A549 treated with DMSO at 1 μM for 4 hours (cell line): ENCODE results near the gene EML2. TPM values are rescaled to one million over a fixed set of nuclear protein-coding genes. Genes with fewer than 3 reads are reported as not detected.

ENCODE experiments used
- total RNA-seq: library from RNA; stranded (reverse); fragments of 200-300 nt; extraction: Qiagen RNA extraction; gene quantifications from 5 replicates; pipeline ENCODE4 v1.2.3, GENCODE V29; 2022; ENCODE audit warnings: low read depth

The EML2 gene
- total RNA-seq, result 20.5 to 26.3 TPM (median 23.3 TPM) in 5 replicates

GRCh38 chr19:45638930-45639729, at the start of gene EML2:
TSS of gene EML2 (minus strand) at chr19:45639397. CDS start at chr19:45639376, 21 bp downstream.

GRCh38 chr19:45667620-45668341, 28.6 kb upstream of the EML2 start, which contains the start of gene GIPR:
TSS of gene GIPR (plus strand) at chr19:45668221. CDS start at chr19:45669521, 1,300 bp downstream.

GRCh38 chr19:45601524-45602374, 37.4 kb downstream of the EML2 start, which contains the start of gene GPR4:
TSS of gene GPR4 (minus strand) at chr19:45602212. CDS start at chr19:45591866, 10,346 bp downstream.

GRCh38 chr19:45584332-45585157, 54.7 kb downstream of the EML2 start, which contains the start of gene OPA3:
TSS of gene OPA3 (minus strand) at chr19:45584802. CDS start at chr19:45584764, 38 bp downstream.

Other genes with a start within 250 kb of the EML2 start
- 30.2 to 35.2 TPM (median 31.0 TPM) in 5 replicates for gene PPP1R13L, start 234.3 kb downstream of the EML2 start, total RNA-seq
- 40.7 to 56.0 TPM (median 48.7 TPM) in 5 replicates for gene POLR1G, start 232.8 kb downstream of the EML2 start, total RNA-seq
- 147 to 163 TPM (median 151 TPM) in 5 replicates for gene ERCC1, start 215.5 kb downstream of the EML2 start, total RNA-seq
- 15.1 to 22.9 TPM (median 18.9 TPM) in 5 replicates for gene FOSB, start 171.4 kb downstream of the EML2 start, total RNA-seq
- 9.4 to 11.8 TPM (median 10.4 TPM) in 5 replicates for gene RTN2, start 142.3 kb downstream of the EML2 start, total RNA-seq
- 6.3 to 7.3 TPM (median 6.6 TPM) in 5 replicates for gene PPM1N, start 141.0 kb downstream of the EML2 start, total RNA-seq
- 105 to 127 TPM (median 123 TPM) in 5 replicates for gene VASP, start 131.9 kb downstream of the EML2 start, total RNA-seq
- 12.6 to 17.5 TPM (median 17.0 TPM) in 5 replicates for gene OPA3, start 54.6 kb downstream of the EML2 start, total RNA-seq
- gene GPR4, start 37.2 kb downstream of the EML2 start, total RNA-seq, result 0.07 to 0.15 TPM (median 0.09 TPM) in 4 of 5 replicates, not detected in the other
- 2.2 to 3.4 TPM (median 2.9 TPM) in 5 replicates for gene GIPR, start 28.8 kb upstream of the EML2 start, total RNA-seq
- 748 to 924 TPM (median 768 TPM) in 5 replicates for gene SNRPD2, start 52.6 kb upstream of the EML2 start, total RNA-seq
- gene QPCTL, start 53.3 kb upstream of the EML2 start, total RNA-seq, result 8.4 to 10.0 TPM (median 9.2 TPM) in 5 replicates
- 9.4 to 12.7 TPM (median 10.2 TPM) in 5 replicates for gene FBXO46, start 91.5 kb upstream of the EML2 start, total RNA-seq
- 0.06 to 0.07 TPM (median 0.07 TPM) in 3 of 5 replicates, not detected in the others for gene MEIOSIN, start 94.0 kb upstream of the EML2 start, total RNA-seq
- gene SIX5, start 129.9 kb upstream of the EML2 start, total RNA-seq, result 19.5 to 36.3 TPM (median 30.2 TPM) in 5 replicates
- gene DMPK, start 143.1 kb upstream of the EML2 start, total RNA-seq, result 41.5 to 59.1 TPM (median 51.1 TPM) in 5 replicates
- gene DMWD, start 153.4 kb upstream of the EML2 start, total RNA-seq, result 27.0 to 40.1 TPM (median 36.3 TPM) in 5 replicates
- 0.03 TPM in 1 of 5 replicates, not detected in the others for gene RSPH6A, start 175.9 kb upstream of the EML2 start, total RNA-seq
- 58.7 to 84.9 TPM (median 75.0 TPM) in 5 replicates for gene SYMPK, start 223.8 kb upstream of the EML2 start, total RNA-seq
- gene FOXA3, start 224.9 kb upstream of the EML2 start, total RNA-seq, result 0.54 to 1.1 TPM (median 1.0 TPM) in 5 replicates
- 22.0 to 39.1 TPM (median 34.5 TPM) in 5 replicates for gene IRF2BP1, start 246.7 kb upstream of the EML2 start, total RNA-seq